GM18526 (cell line): ENCODE results near the gene ABLIM2.

Experiments
- POLR2A ChIP-seq: IDR thresholded peaks from 3 replicates; pipeline ENCODE4 v1.6.1; 2011; ENCODE audit not compliant: insufficient read length; ENCODE audit errors: extremely low read depth

The ABLIM2 gene

GRCh38 chr4:8015512-8015911 lies 143.1 kb downstream of the ABLIM2 start:
- no peak for TF ChIP-seq POLR2A

- no peak for TF ChIP-seq POLR2A
Measured at GRCh38 chr4:8013976-8014726, 144.5 kb downstream of the ABLIM2 start.

GRCh38 chr4:8012517-8012916 lies 146.1 kb downstream of the ABLIM2 start:
- no peak for TF ChIP-seq POLR2A

GRCh38 chr4:8010618-8011017 lies 148.0 kb downstream of the ABLIM2 start:
- no peak for TF ChIP-seq POLR2A

GRCh38 chr4:8009710-8010511 lies 148.7 kb downstream of the ABLIM2 start:
- TF ChIP-seq POLR2A, result no peak

GRCh38 chr4:8009097-8009496 lies 149.5 kb downstream of the ABLIM2 start:
- TF ChIP-seq POLR2A, result no peak

- TF ChIP-seq POLR2A, result no peak
Measured at GRCh38 chr4:8008391-8008790, 150.2 kb downstream of the ABLIM2 start.

- no peak for TF ChIP-seq POLR2A
Measured at GRCh38 chr4:8007581-8007980, 151.0 kb downstream of the ABLIM2 start.

DNA sequence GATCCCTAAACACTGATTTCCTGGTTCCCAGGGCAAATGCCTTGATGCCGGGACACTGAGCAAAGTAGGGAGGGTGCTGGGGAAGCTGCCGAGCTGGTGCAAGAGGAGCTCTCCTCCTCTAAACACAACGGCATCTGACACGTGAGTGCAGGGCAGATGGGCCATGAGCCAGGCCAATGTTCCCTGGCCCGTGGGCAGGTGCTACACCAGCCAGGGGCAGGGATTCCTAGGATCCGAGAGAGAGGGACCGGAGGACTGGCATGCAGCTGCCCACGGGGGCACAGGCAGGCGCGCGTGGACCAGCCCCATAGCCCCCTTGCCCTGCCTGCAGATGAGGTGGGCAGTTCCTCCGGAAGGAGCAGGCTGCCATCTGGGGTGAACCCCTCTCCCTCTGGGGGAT lies 152.1 kb downstream of the ABLIM2 start:
- TF ChIP-seq POLR2A, result no peak

GRCh38 chr4:8005814-8006215 lies 152.8 kb downstream of the ABLIM2 start:
- no peak for TF ChIP-seq POLR2A

DNA sequence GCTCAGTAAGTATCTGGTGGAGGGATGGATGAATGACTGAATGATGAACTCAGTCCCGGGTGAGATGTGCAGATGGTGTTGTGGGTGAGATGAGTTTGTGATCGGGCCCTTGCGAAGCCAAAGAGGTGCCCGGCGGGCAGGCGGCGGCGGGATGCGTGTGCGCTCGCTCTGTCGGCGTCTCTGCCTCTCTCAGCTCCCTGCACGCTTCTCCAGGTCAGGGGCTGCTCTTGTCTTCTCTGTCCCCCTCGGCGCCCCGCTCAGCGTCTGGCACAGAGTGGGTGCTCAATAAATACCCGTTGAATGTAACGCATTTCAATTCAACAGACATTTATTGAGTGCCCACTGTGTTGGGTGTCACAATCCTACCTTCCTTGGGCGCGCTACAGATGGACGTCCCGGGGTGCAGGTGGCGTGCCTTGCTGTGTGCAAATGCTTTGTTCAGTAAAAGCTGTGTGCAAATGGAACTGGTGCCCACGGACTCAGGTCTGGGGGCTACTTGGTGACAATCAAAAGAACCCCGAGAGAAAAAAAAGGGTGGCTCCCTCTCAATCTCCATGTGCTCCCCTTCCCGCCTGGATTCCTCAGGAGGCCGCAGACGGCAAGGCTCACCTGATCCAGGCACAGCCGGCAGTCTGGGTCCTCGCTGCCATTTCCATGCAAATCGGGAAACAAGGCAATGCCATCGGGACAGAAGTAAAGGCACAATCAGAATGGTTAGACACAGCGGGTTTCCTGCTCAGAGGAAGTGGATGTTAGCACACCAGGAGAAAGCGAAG lies 153.4 kb downstream of the ABLIM2 start:
- TF ChIP-seq POLR2A, result no peak

DNA sequence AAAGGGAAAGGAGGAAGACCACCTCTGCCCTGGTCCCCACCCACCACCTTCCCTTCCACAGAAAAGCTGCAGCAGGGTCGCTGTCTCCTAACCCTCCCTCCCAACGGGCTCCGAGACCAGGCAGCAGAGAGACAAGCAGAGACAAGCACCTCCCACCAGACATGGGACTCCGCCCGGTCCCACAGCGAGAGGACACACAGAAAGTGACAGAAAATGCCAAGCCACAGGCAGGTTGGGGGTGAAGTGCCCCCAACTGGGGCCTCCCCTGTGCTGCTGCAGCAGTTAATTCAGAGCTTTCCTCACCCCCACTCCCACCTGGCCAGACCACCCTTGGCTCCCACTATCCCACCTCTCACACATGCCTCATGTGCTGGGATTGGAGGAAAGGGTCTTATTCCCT lies 154.5 kb downstream of the ABLIM2 start:
- TF ChIP-seq POLR2A, result no peak

GRCh38 chr4:8002525-8003309 lies 155.9 kb downstream of the ABLIM2 start:
- no peak for TF ChIP-seq POLR2A

DNA sequence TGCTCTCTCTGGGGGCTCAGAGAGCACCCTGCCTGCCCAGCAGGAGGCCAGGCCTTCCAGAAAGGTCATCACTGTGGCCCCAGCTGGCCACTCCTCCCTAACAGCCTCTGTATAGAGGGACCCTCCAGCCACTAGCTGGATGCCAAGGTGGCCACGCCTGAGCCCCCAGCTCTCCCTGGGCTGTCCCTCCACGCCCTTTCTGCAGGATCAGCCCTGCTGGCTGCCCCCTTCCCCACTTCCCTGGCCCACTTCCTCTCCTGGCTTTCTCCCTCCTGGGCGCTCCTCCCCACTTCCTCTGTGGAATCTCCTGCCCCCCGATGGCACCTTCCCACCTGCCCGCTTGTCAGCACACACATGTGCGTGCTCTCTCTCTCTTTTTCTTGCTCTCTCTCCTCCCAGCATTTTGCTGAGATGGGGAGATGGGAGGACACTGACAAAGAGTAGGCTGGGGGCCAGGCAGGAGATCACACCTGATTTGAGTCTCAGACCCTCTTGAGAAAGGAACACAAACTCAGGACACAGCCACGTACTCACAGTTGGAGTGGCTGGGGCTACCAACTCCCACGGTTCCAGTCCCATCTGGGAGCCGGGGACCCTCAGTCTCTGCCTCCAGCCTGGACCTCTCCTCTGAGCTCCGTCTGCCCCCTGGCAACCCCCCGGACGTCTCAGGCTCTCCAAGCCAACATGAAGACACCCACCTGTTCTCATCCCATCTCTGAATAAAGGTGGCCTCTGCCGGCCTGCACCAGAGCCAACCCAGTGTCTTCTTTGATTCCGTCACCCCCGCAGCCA lies 156.9 kb downstream of the ABLIM2 start:
- no peak for TF ChIP-seq POLR2A
